SHP77 treated with DMSO at 0.1 percent for 48 hours (cell line): Measurements from ENCODE around the gene MCF2L2.
"Not testable (repeated sequence)": the region's sequence is repeated elsewhere in the genome, so short reads cannot be mapped to it uniquely, and the experiment has no call there.

Source experiments
- DNase-seq: peaks from one replicate; lab custom pipeline; 2025; lab: John Stamatoyannopoulos, UW

Gene MCF2L2

DNA sequence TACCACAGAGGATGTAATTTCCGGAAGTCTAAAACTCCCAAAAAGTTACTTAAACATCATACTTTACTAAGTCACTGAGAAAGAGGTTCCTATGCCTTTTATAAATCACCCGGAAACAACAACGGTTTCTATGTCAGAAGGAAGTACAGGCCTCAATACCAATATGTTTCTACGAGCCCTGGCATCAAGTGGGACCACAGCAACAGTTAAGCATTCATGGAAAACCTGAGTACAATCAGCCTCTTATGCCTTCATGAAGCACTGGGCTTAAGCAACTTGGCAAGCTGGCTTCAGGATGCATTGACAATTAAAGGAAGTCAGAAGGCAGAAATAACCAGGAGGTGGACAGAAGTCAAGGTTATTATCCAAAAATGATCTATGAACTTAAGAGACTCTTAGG is 194.5 kb downstream of the MCF2L2 start:
- no peak for DNase-seq

DNA sequence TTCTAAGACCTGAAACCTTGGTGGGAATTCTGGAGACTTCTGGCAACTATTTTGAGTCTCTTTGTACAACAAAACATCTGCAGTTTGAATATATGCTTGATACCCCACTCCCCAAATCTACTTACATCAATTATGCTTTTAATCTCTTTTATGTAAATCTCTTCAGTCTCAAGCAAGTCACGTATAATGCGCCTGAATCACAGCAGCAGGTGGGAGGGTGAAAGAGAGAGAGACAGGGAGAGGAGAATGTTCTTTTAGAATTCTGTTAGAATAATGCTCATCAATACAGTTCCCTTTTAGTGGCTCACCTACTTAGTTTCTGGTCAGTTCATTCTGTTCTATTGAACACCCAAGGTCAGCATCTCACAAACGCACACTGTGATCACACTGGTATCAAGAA is 197.6 kb downstream of the MCF2L2 start:
- DNase-seq, result no peak

DNA sequence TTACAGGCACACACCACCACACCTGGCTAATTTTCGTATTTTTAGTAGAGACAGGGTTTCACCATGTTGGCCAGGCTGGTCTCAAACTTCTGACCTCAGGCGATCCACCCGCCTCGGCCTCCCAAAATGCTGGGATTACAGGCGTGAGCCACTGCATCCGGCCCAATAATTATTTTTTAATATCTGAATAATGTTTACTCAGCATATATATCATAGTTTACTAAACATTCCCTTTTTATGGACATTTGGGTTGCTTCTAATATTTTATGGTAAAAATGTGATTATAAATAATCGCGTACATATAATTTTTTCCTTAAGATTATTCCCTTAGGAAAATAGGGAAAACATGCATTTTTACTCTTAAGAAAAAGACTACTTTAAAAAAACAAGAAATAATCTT is 198.2 kb downstream of the MCF2L2 start:
- not testable (repeated sequence) for DNase-seq

DNA sequence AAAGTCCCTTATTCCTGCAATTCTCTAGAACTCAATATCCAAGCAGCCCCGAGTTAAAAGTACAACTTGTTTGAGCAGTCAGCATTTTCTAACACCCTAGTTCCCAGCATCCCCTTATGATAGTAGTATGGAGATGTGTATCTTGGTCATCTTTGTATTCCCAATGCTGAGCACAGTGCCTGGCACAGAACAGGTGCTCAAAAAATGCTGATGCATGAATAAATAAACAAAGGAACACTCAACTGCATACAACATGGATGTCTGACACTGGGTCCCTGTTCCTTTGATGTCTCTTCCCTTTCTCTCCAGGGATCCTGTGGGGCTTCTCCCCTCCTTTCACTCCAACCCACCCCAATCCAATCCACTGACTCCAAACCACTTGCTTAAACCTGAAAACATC is 199.2 kb downstream of the MCF2L2 start:
- DNase-seq, result no peak

DNA sequence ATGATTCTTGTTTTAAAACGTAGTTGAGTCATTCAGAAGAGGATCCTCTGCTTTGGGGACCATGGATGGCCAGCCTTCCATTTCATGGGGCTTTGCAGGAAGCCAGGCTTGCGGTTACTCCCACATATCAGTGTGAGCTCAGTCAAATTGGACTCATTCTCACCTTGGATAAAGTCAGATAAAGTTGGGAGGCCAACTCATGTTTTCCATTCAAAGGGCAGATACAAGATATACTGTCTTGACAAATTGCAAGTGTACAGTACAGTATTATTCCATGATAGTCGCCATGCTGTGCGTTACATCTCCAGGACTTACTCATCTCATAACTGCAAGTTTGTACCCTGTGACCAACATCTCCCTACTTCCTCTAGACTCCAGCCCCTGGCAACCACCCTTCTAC is 200.8 kb downstream of the MCF2L2 start:
- DNase-seq, result no peak

DNA sequence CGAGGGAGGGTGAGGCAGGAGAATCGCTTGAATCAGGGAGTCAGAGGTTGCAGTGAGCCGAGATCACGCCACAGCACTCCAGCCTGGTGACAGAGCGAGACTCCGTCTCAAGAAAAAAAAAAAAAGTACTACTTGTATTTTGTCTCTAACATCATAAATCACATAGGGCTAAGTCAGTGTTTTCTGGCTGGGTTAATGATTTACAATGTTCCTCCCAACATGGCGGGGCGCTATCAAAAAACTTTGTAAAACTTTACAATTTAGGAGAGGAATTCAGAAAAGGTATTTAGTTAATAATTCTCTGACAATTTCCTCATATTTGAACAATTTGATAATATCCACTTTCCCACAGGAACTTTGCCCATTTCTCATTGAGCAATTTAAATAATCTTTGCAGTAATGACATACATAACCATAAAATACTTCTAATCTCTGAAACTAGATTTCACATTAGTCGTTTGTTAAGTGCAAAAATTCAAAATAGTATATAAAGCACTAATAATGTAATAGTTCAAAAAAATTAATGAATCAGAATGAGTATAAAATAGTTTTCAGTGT is 202.0 kb downstream of the MCF2L2 start:
- no peak for DNase-seq

DNA sequence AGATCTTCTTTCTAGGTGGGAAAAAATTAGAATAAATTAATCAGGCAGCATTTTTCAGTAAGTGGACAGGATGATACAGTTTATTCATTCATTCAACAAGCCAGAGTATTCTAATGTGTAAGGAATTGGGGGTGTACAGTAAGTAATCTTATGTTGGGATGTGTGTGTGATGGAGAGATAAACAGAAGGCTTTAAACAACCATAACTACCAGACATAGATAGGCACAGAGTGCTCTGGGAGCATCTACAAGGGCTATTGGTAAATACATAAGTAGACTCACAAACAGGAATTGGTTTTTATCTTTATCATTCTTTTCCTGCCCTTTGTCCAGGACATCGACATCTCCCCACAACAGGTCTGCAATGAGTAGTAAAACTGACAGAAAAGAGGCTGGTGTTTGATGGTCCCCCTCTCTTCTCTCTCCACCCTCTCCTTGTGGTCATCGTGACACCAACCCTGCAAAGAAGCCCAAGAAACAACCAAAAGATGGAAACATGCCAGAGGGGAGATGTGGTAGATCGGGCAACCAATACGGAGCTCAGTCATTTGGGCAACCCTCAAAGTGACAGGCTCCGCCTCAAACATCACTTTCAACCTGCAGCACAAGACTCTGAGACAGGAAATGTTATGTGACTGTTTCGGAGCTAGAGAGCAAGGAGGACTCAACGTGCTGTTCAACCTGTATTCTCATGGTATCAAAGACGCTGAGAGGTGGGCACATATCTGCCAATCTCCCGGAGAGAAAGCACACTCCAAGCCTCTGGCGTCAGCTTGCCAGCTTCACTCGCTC is 204.0 kb downstream of the MCF2L2 start:
- DNase-seq, result no peak

DNA sequence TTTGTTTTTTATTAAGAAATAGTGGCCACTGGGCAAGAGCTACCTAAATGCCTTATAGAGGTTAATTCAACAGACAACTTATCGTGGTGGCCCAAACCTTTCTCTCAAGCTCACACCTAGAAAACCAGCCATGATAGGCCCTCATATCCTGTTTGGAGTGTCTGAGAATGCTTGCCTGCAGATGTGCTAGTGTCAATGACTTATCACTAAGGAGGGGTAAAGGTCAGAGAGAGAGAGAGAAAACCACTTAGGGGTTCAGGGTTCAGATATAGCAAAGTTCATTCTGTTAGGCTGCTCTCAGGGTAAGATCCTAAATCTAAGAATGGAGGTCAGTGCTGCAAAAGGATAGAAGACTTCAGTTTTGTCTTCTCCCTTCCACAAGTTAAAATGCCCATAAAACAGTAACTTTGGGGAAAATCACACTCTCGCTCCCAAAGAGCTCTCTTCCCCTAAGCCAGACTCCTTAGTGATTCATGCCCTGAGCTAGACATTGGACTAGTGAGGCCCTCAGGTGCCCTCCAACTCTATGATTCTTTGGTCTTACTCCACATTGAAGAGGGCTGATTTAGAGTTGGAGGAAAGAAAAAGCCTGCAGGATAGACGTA is 205.7 kb downstream of the MCF2L2 start:
- no peak for DNase-seq

DNA sequence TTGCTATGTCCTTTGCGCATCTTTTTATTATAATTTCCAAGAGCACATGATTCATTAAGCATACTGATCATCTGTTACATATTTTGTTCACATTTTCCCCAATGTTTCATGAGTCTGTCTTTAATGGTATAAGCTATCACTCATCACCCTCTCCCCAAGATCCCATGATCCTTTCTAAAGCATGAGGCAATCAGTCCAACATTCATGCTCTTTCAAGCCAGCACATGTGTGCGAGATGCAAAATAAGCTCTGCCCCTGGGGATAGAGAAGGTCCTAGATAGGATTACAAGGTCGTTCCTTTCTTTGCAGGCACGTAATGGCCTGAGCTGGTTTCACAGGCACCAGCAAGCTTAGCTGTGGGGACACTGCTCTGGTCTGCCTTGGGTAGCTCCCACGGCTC is 207.6 kb downstream of the MCF2L2 start:
- DNase-seq, result no peak

DNA sequence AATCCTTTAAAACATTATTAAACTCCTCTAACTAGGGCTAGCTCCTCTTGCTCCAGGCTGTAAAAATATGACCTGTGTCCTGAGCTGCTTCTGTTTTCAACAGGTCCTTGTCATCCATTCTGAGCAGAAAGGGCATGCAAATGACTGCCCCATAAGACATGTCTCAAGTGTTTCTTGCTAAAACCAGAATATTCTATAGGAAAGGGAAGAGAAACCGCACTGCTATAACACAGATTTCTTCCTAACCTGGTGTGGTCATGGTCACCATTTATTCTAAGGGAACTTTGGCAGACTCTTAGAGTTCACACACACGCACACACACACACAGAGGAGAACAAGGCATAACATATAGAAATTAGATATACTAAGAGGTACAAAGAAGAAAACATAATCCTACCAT is 209.6 kb downstream of the MCF2L2 start:
- no peak for DNase-seq

DNA sequence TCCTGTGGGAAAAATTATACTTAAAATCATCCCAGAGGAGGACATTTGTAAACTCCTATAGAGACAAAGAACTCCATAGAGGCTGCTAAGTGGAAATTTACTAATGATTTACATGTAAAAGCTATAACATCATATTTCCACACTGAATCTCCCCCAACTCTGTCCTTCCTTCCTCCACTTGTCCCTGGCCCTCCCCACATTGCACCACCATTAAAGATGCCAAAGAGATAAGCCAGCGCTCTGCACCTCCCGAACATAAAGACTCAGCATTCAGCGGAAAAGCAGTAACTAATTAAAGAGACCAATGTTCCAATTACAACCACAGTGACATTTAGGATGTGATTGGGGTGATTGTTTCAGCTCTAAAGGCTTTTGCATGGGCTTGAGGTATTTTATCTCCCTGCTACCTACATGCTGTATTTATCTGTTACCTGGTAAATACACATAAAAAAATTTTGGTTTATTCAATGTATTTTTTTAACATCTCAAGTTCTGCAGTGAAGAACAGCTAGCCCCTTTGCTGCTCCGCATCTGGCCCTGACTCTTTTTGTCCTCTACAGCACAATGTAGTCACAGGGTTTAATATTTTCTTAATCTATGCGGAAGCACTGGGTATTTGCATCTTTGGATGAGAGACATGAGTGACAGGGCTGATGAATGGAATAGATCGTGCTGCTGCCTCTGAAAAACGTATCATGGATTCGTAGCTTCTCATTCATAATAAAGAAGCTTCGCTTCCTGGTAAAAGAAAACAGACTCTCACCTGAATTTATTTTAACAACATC is 210.7 kb downstream of the MCF2L2 start:
- no peak for DNase-seq

DNA sequence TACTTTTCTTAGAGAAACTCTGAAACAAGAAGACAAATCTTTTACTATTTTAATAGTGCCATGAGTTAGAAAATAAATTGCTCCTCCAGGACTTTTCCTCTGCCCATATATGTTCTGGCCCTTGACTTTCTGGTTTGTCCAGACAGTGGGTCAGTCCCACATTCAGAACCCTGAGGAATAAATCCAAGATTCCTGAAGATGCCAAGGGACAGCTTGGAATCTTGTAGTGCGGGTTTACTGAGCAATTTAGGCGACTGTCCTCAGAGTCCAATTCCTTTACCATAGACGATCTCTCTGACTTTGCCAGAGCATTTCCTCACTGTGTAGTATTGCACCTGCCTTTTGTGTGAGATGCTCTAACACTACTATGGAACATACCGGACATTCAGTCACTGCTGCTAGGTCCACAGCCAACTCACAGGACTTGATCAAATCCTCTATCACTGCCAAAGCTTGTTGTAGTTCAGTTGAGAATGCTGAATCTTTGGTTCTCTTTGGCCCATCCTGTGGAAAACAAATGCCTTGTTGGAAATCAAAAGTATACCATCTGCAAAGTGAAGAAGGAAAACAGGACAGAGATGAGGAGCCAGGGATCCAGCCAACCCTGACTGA is 212.7 kb downstream of the MCF2L2 start:
- DNase-seq, result no peak

DNA sequence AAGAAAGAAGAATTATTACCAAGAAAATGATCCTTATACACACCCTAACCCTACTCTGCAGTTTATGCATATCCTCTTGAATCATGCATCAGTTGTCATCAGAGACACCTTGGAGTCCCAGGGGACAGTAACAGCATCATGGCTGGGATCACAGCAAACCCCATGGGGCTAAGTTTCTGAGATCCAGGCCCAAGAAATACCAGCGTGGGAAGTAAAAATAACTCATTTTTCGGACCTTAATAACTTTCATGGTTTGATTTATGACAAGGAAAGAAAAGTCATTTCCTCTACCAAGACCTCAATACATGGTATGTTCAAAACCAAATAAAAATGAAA is 214.2 kb downstream of the MCF2L2 start:
- DNase-seq, result no peak

DNA sequence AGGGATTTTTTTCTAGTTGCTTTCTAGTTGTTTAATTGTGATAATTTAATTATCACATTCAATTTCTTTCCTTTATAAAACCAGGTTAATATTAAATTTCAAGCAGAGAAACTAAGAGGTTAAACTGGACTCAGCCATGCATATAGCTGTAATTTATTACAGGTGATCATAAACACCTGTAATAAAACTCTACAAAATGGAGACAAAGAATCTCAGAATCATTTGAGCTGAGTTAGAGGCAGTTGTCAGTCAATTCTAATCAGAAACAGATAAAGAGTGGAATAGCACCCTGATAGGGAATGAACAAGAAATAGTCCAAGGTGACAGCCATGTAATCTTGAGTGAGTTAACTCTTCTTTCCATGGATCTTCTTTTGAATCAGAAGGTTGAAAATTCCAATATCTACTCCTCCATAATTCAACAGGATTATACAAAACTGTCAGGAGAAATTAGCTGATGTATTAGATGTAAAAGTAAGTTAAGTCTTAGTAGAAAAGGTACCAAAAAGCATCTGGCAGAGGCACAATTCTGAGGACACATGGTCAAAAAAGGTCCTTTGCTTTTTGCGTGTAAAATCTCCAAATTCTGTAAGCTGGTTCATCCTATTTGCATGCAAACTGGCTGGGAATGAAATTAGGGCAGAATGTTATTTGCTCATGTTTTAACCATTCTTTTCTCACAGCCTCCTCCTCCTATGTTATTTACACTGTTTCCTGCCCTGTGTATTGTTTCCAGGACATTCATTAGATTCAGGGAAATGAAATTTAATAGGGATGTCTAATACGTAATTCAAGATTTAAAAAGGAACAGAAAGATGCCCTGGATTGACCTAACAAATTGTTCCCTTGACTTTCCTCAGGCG is 214.8 kb downstream of the MCF2L2 start:
- no peak for DNase-seq

DNA sequence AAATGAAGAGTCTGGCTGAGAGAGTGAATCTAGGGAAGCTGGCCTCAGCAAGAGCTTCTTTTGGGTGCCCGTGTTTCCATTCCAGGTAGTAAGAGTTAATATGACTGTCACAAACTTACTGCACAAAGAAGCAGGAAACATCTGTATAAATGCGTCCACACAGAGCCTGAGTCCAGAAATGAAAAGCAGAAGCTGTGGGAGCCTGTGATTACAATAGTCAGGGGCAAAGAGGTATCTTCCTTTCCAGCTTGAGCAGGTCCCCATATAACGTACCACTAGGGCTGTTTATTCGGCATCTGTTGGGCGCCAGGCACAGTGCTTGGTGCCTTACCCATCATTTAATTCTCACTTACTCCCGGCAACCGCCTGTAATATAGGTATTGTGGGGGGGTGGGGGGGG is 215.9 kb downstream of the MCF2L2 start:
- DNase-seq, result no peak

DNA sequence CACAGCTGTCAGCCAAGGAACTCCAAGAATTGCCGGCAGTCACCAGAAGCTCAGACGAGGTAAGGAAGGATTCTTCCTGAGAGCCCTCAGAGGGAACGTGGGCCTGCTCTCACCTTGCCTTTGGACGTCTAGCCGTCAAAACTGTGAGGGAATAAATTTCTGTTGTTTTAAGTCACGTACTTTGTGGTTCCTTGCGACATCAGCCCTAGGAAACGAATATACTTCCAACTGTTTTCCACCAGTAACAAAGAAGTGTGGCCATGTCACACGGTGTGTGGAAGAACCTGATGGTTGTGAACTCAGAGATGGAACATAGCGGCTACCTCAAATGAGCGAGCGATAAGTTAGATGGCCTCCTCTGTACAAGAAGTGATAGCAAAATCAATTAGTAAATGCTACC is 216.3 kb downstream of the MCF2L2 start:
- no peak for DNase-seq

DNA sequence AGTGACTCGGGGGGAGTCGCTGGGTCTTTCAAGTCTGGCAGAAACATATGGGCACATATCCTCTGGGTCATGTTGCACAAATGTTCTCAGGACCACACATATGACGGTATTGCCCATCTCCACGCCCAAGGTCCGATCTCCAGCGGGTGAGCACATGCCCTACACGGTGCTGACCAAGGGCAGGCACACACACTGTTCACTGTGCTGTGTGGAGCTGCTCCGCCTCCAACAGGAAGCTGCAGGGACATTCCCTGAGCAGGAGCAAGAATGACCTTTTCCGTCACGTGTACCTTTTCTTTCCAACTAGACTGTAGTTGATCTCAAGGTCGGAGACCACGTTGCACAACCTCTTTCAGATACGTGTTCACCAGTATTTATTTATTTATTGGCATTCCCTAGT is 217.1 kb downstream of the MCF2L2 start:
- no peak for DNase-seq

DNA sequence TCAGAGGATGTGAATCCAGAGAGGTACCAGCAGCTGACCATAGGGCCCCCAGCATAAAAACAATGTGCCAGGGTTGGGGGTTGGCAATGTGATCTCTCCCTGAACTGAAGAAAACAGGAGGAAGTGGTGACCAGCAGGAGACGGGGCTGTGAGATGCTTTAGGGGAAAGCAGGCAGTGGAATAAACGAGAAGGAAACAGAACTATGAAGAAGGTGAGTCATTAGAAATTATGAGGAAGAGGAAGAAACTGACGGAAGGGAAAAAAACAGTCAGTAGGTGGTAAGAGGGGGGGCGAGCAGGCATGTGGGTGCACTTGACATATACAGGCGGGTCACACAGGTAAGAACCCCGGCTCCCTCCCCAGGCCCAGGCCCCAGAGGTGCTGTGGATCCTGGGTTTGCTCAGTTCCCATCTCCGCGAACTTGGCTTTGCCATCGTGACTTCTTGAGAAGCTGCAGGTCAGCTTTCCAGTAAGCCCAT is 217.5 kb downstream of the MCF2L2 start:
- DNase-seq, result no peak

DNA sequence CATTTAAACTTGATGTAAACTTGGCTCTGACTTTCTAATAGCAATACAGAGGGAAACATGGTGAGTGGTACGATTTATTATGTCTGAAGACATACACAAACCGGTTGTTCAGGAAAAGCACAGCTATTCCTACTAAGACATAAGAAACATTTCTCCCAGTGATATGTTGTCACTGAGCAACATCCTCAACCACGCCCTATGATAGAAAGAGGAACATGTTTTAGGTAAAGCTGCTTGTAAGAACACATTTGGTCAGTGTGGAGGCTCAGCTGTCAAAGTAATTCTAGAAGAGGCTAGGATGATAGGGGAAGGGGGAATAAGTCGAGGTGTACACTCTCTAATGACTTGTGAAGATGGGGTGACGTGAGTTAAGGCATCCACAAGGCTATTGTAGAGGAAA is 218.1 kb downstream of the MCF2L2 start:
- DNase-seq, result no peak

DNA sequence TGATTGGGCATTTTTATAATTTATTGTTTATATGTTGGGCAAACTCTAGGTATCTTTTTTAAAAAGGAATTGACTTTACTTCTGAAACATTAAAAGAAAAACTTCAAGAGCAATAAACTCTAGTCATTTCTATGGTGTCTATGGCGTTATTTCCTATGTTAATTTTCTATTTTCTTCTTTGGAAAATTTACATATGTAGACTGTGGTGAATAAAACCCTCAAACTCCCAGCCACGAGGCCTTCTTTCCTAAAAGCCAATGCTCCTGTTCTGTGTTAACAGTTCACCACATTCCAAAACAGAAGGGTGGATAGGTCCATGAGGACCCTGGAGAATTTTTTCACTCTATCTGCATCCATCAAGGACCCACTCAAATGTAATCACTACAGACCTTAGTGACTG is 219.6 kb downstream of the MCF2L2 start:
- no peak for DNase-seq

DNA sequence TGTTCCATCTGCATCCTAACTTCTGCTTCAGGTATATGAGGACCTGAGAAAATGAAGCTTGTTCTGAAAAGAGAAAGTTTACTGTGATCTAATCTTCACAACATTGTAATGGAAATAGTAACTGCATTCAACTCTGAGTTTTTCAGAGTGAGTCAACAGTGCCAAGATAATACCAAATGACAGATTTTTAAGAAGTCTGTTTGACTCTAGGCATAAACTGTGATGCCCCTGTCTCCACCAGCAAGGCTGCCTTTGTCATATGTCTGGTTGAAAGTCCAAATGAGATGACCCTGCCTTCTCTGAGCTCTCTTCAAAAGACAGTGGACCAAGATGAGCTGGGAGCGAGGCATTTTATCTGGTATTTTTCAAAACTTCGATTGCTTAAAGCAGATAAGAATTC is 220.2 kb downstream of the MCF2L2 start:
- no peak for DNase-seq
